SK-N-SH (cell line): ENCODE measurements around the gene NT5DC2. TPM values are rescaled to one million over a fixed set of nuclear protein-coding genes. Genes with fewer than 3 reads are reported as not detected.

Experiments
- CHD2 ChIP-seq: fragments of 150-350 bp; IDR thresholded peaks from 2 replicates; pipeline ENCODE4 v1.6.1; 2018; ENCODE audit warnings: low read length; ENCODE audit not compliant: partially characterized antibody
- ELF1 ChIP-seq: IDR thresholded peaks from 2 replicates; pipeline ENCODE4 v1.4.0; 2012
- EZH2phosphoT487 ChIP-seq: fragments of 200-600 bp; sonication (generic); IDR thresholded peaks from 2 replicates; pipeline ENCODE4 v1.6.1; 2017; ENCODE audit warnings: low read depth, mixed run types, mild to moderate bottlenecking, antibody characterized with exemption, moderate library complexity, borderline replicate concordance
- FOSL2 ChIP-seq: IDR thresholded peaks from 2 replicates; pipeline ENCODE4 v1.4.0; 2012; ENCODE audit warnings: low read depth, mild to moderate bottlenecking, moderate library complexity, borderline replicate concordance
- GABPA ChIP-seq: IDR thresholded peaks from 2 replicates; pipeline ENCODE4 v1.4.0; 2012; ENCODE audit warnings: low read depth, mild to moderate bottlenecking
- GATA2 ChIP-seq: sonication (generic); formaldehyde crosslinking; IDR thresholded peaks from 2 replicates; pipeline ENCODE4 v1.5.0; 2020; ENCODE audit warnings: mild to moderate bottlenecking, missing genetic modification reagents
- IRF3 ChIP-seq: fragments of 150-350 bp; IDR thresholded peaks from 2 replicates; pipeline ENCODE4 v1.6.1; 2016; ENCODE audit warnings: mild to moderate bottlenecking, low read depth, low read length
- JUND ChIP-seq: IDR thresholded peaks from 2 replicates; pipeline ENCODE4 v1.4.0; 2012
- MEF2A ChIP-seq: IDR thresholded peaks from 2 replicates; pipeline ENCODE4 v1.4.0; 2012; ENCODE audit warnings: low read depth, borderline replicate concordance
- NRF1 ChIP-seq: IDR thresholded peaks from 2 replicates; pipeline ENCODE4 v1.6.1; 2012; ENCODE audit warnings: low read depth, mild to moderate bottlenecking, low read length
- POLR2AphosphoS5 ChIP-seq: IDR thresholded peaks from 2 replicates; pipeline ENCODE4 v1.6.1; 2012; ENCODE audit warnings: low read depth, low read length
- RCOR1 ChIP-seq: fragments of 150-350 bp; IDR thresholded peaks from 2 replicates; pipeline ENCODE4 v1.6.1; 2017; ENCODE audit warnings: antibody characterized with exemption, low read length
- RFX5 ChIP-seq: IDR thresholded peaks from 2 replicates; pipeline ENCODE4 v1.6.1; 2012; ENCODE audit warnings: mild to moderate bottlenecking, improper control_type of control experiment, low read length
- SMC3 ChIP-seq: IDR thresholded peaks from 2 replicates; pipeline ENCODE4 v1.6.1; 2012; ENCODE audit warnings: low read depth, low read length, improper control_type of control experiment
- TAF1 ChIP-seq: IDR thresholded peaks from 2 replicates; pipeline ENCODE4 v1.6.1; 2012; ENCODE audit warnings: low read depth, mild to moderate bottlenecking, low read length, moderate library complexity, borderline replicate concordance
- TCF12 ChIP-seq: IDR thresholded peaks from 2 replicates; pipeline ENCODE4 v1.4.0; 2012
- polyA plus RNA-seq, 3 experiments: library from polyadenylated mRNA; depleted of rRNA; stranded (reverse); fragments of >200 nt; gene quantifications; 2 replicates each; pipeline ENCODE4 v1.2.3, GENCODE V29; 2012
- TF ChIP-seq, protein P1 (sequence below): IDR thresholded peaks from 2 replicates; pipeline ENCODE4 v1.4.0; 2012; ENCODE audit warnings: low read depth, borderline replicate concordance
- TF ChIP-seq, protein P2 (sequence below): fragments of 150-350 bp; IDR thresholded peaks from 2 replicates; pipeline ENCODE4 v1.6.1; 2017; ENCODE audit warnings: antibody characterized with exemption, low read length, low read depth, borderline replicate concordance
- TF ChIP-seq, protein P3 (sequence below): IDR thresholded peaks from 2 replicates; pipeline ENCODE4 v1.4.0; 2012; ENCODE audit warnings: low read depth
- TF ChIP-seq, protein P4 (sequence below): fragments of 200-600 bp; sonication (generic); IDR thresholded peaks from 2 replicates; pipeline ENCODE4 v1.6.1; 2017; ENCODE audit warnings: antibody characterized with exemption, mild to moderate bottlenecking, moderate library complexity
- TF ChIP-seq, protein P5 (sequence below): IDR thresholded peaks from 2 replicates; pipeline ENCODE4; 2012

Gene NT5DC2
- polyA plus RNA-seq, 1 of the 3 experiments (the other 2 are of a cell fraction) = 113 TPM

- peak; percentile 67; the same call in 1 of the 2 replicates for TF ChIP-seq RFX5
- no peak for TF ChIP-seq GATA2 (CRISPR knock-in tag)
- TF ChIP-seq JUND = no peak
- peak; percentile 86 for TF ChIP-seq TAF1
- TF ChIP-seq EZH2phosphoT487 = no peak
- TF ChIP-seq ELF1 = peak; percentile 67; the same call in 1 of the 2 replicates
- TF ChIP-seq TCF12 = no peak
- TF ChIP-seq, protein P1, sequence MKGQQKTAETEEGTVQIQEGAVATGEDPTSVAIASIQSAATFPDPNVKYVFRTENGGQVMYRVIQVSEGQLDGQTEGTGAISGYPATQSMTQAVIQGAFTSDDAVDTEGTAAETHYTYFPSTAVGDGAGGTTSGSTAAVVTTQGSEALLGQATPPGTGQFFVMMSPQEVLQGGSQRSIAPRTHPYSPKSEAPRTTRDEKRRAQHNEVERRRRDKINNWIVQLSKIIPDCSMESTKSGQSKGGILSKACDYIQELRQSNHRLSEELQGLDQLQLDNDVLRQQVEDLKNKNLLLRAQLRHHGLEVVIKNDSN = peak; percentile 88
- TF ChIP-seq CHD2 = peak; percentile 95
- TF ChIP-seq, protein P2, sequence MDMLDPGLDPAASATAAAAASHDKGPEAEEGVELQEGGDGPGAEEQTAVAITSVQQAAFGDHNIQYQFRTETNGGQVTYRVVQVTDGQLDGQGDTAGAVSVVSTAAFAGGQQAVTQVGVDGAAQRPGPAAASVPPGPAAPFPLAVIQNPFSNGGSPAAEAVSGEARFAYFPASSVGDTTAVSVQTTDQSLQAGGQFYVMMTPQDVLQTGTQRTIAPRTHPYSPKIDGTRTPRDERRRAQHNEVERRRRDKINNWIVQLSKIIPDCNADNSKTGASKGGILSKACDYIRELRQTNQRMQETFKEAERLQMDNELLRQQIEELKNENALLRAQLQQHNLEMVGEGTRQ = peak; percentile 65; the same call in 1 of the 2 replicates
- TF ChIP-seq, protein P3, sequence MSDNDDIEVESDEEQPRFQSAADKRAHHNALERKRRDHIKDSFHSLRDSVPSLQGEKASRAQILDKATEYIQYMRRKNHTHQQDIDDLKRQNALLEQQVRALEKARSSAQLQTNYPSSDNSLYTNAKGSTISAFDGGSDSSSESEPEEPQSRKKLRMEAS = peak; percentile 84
- TF ChIP-seq IRF3 = peak; percentile 57; the same call in 1 of the 2 replicates
- TF ChIP-seq RCOR1 = no peak
- no peak for TF ChIP-seq SMC3
- peak; percentile 96 for TF ChIP-seq NRF1
- no peak for TF ChIP-seq FOSL2
- no peak for TF ChIP-seq MEF2A
- TF ChIP-seq, protein P4, sequence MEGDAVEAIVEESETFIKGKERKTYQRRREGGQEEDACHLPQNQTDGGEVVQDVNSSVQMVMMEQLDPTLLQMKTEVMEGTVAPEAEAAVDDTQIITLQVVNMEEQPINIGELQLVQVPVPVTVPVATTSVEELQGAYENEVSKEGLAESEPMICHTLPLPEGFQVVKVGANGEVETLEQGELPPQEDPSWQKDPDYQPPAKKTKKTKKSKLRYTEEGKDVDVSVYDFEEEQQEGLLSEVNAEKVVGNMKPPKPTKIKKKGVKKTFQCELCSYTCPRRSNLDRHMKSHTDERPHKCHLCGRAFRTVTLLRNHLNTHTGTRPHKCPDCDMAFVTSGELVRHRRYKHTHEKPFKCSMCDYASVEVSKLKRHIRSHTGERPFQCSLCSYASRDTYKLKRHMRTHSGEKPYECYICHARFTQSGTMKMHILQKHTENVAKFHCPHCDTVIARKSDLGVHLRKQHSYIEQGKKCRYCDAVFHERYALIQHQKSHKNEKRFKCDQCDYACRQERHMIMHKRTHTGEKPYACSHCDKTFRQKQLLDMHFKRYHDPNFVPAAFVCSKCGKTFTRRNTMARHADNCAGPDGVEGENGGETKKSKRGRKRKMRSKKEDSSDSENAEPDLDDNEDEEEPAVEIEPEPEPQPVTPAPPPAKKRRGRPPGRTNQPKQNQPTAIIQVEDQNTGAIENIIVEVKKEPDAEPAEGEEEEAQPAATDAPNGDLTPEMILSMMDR = no peak
- peak; percentile 97 for TF ChIP-seq POLR2AphosphoS5
- TF ChIP-seq, protein P5, sequence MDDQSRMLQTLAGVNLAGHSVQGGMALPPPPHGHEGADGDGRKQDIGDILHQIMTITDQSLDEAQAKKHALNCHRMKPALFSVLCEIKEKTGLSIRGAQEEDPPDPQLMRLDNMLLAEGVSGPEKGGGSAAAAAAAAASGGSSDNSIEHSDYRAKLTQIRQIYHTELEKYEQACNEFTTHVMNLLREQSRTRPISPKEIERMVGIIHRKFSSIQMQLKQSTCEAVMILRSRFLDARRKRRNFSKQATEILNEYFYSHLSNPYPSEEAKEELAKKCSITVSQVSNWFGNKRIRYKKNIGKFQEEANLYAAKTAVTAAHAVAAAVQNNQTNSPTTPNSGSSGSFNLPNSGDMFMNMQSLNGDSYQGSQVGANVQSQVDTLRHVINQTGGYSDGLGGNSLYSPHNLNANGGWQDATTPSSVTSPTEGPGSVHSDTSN = peak; percentile 34
- TF ChIP-seq GABPA = peak; percentile 48; the same call in 1 of the 2 replicates
Measured at GRCh38 chr3:52536369-52537164, 2.9 kb upstream of the NT5DC2 start, which contains the start of gene UQCC5 (continued).
